ENCODE results near the gene EPG5. TPM values are rescaled to one million over a fixed set of nuclear protein-coding genes. Genes with fewer than 3 reads are reported as not detected.

The EPG5 gene
- total and polyA plus RNA-seq, 4 donors: 3.2 to 20.3 (median 11.1) TPM

- Histone ChIP-seq H3K4me1 (ENCODE audit: control insufficient read depth in 4 of 4, insufficient read depth in 4 of 4, low read length in 3 of 4) (peaks cover 0 to 11% (median 8%) of the 10 kb centered on the region in 4 donors), H3K27me3 (ENCODE audit: control insufficient read depth in 4 of 4, insufficient read depth in 4 of 4, low read length in 3 of 4) (no peaks in the 10 kb centered on the region), H3K36me3 (ENCODE audit: control insufficient read depth in 4 of 4, insufficient read depth in 3 of 4, low read depth in 1 of 4, low read length in 3 of 4) (peaks cover 9 to 40% (median 20%) of the 10 kb centered on the region in 4 donors), H3K27ac (ENCODE audit: low read depth in 1 of 2, low read length in 2 of 2) (no peak overlapping the region), H3K4me3 (ENCODE audit: low read depth in 1 of 3, low read length in 3 of 3) (no peak overlapping the region), H3K9me3 (ENCODE audit: control insufficient read depth in 4 of 4, low read length in 3 of 4) (no peaks in the 10 kb centered on the region), H3K9ac (ENCODE audit: low read depth in 1 of 2, low read length in 2 of 2) (no peak overlapping the region)
- TF ChIP-seq REST (IDR thresholded peaks at IDR 0.05) (no peak), HNF4A (conservative IDR thresholded peaks at IDR 0.05) (no peak), YY1 (IDR thresholded peaks at IDR 0.05) (no peak), FOXA2 (IDR thresholded peaks at IDR 0.05) (no peak), HNF4G (IDR thresholded peaks at IDR 0.05) (no peak), CTCF (IDR thresholded peaks at IDR 0.05; ENCODE audit: low read depth, low read length, missing input control) (no peak), GABPA (IDR thresholded peaks at IDR 0.05 in 1 of 2, conservative IDR thresholded peaks at IDR 0.05 in 1 of 2) (no peak), ZBTB33 (IDR thresholded peaks at IDR 0.05) (no peak), FOXA1 (IDR thresholded peaks at IDR 0.05) (no peak), EGR1 (IDR thresholded peaks at IDR 0.05; ENCODE audit: low read depth in 2 of 2) (no peak), NR2F2 (IDR thresholded peaks at IDR 0.05) (no peak)
- DNase-seq (ENCODE audit: low spot score): no peak
- 97% methylated on average over 5 of the region's 5 CpGs for WGBS
Observed at GRCh38 chr18:45864081-45864480, 103.0 kb downstream of the EPG5 start.

- no peaks in the 10 kb centered on the region for H3K9me3 ChIP-seq (ENCODE audit: control insufficient read depth in 4 of 4, low read length in 3 of 4)
- H3K36me3 ChIP-seq (ENCODE audit: control insufficient read depth in 4 of 4, insufficient read depth in 3 of 4, low read depth in 1 of 4, low read length in 3 of 4): peaks cover 9 to 46% (median 23%) of the 10 kb centered on the region in 4 donors
- 96% methylated on average over 1 of the region's 1 CpG for WGBS
- H3K4me3 ChIP-seq (ENCODE audit: low read depth in 1 of 3, low read length in 3 of 3): no peak overlapping the region
- DNase-seq (ENCODE audit: low spot score): no peak
- H3K4me1 ChIP-seq (ENCODE audit: control insufficient read depth in 4 of 4, insufficient read depth in 4 of 4, low read length in 3 of 4): peaks cover 0 to 11% (median 8%) of the 10 kb centered on the region in 4 donors
- H3K27me3 ChIP-seq (ENCODE audit: control insufficient read depth in 4 of 4, insufficient read depth in 4 of 4, low read length in 3 of 4): no peaks in the 10 kb centered on the region
- no peak overlapping the region for H3K27ac ChIP-seq (ENCODE audit: low read depth in 1 of 2, low read length in 2 of 2)
- no peak overlapping the region for H3K9ac ChIP-seq (ENCODE audit: low read depth in 1 of 2, low read length in 2 of 2)
- TF ChIP-seq REST (IDR thresholded peaks at IDR 0.05) (no peak), HNF4G (IDR thresholded peaks at IDR 0.05) (no peak), ZBTB33 (IDR thresholded peaks at IDR 0.05) (no peak), RAD21 (IDR thresholded peaks at IDR 0.05) (no peak), EGR1 (IDR thresholded peaks at IDR 0.05; ENCODE audit: low read depth in 2 of 2) (no peak), RXRA (IDR thresholded peaks at IDR 0.05) (no peak), TAF1 (conservative IDR thresholded peaks at IDR 0.05) (no peak), FOXA2 (IDR thresholded peaks at IDR 0.05) (no peak), YY1 (IDR thresholded peaks at IDR 0.05) (no peak), FOXA1 (IDR thresholded peaks at IDR 0.05) (no peak), JUND (IDR thresholded peaks at IDR 0.05) (no peak), CTCF (IDR thresholded peaks at IDR 0.05; ENCODE audit: low read depth, low read length, missing input control) (no peak), HNF4A (conservative IDR thresholded peaks at IDR 0.05) (no peak), SP1 (IDR thresholded peaks at IDR 0.05) (no peak)
Observed at GRCh38 chr18:45863469-45863868, 103.7 kb downstream of the EPG5 start.
